HG02763 (cell line): ENCODE results near the gene ESR2.

Source experiments
- ATAC-seq: cut with Tn5 transposase; IDR thresholded peaks from one replicate; pipeline ENCODE4 v1.9.1; 2021; ENCODE audit warnings: mild to moderate bottlenecking, moderate library complexity; ENCODE audit not compliant: unreplicated experiment

Gene ESR2

GRCh38 chr14:64095620-64096019 is 198.6 kb downstream of the ESR2 start:
- no peak for ATAC-seq

- ATAC-seq = no peak
Measured at GRCh38 chr14:64092940-64093339, 201.2 kb downstream of the ESR2 start.

GRCh38 chr14:64092338-64092737 is 201.8 kb downstream of the ESR2 start:
- ATAC-seq = no peak

- no peak for ATAC-seq
Measured at GRCh38 chr14:64091217-64091616, 203.0 kb downstream of the ESR2 start.

- no peak for ATAC-seq
Measured at GRCh38 chr14:64089920-64090319, 204.3 kb downstream of the ESR2 start.

- ATAC-seq = no peak
Measured at GRCh38 chr14:64088647-64088964, 205.6 kb downstream of the ESR2 start.

- no peak for ATAC-seq
Measured at GRCh38 chr14:64082837-64083236, 211.3 kb downstream of the ESR2 start.

- ATAC-seq = no peak
Measured at GRCh38 chr14:64081174-64081746, 212.9 kb downstream of the ESR2 start.

- no peak for ATAC-seq
Measured at GRCh38 chr14:64080452-64080851, 213.7 kb downstream of the ESR2 start.

- no peak for ATAC-seq
Measured at GRCh38 chr14:64075613-64076005, 218.6 kb downstream of the ESR2 start.

- ATAC-seq = no peak
Measured at GRCh38 chr14:64074961-64075612, 219.1 kb downstream of the ESR2 start.

GRCh38 chr14:64069634-64070359 is 224.4 kb downstream of the ESR2 start:
- ATAC-seq = no peak

- no peak for ATAC-seq
Measured at GRCh38 chr14:64064447-64064846, 229.7 kb downstream of the ESR2 start.

- ATAC-seq = no peak
Measured at GRCh38 chr14:64062381-64063115, 231.6 kb downstream of the ESR2 start.

GRCh38 chr14:64061706-64062105 is 232.5 kb downstream of the ESR2 start:
- no peak for ATAC-seq

- ATAC-seq = no peak
Measured at GRCh38 chr14:64061115-64061514, 233.1 kb downstream of the ESR2 start.

- ATAC-seq = no peak
Measured at GRCh38 chr14:64060648-64061096, 233.5 kb downstream of the ESR2 start.

- no peak for ATAC-seq
Measured at GRCh38 chr14:64060199-64060545, 234.0 kb downstream of the ESR2 start.

GRCh38 chr14:64059454-64060198 is 234.5 kb downstream of the ESR2 start:
- ATAC-seq = no peak

- no peak for ATAC-seq
Measured at GRCh38 chr14:64053694-64054669, 240.2 kb downstream of the ESR2 start.
